Kidney capillary endothelial cell (primary cell): ENCODE results near the gene ZNF879.

Source experiments
- DNase-seq: peaks from one replicate; pipeline ENCODE4 v3.0.0-alpha.2; 2018; ENCODE audit warnings: low spot score

ZNF879 gene

GRCh38 chr5:179008667-179009066 lies 14.9 kb upstream of the ZNF879 start:
- DNase-seq: peak; percentile 1

GRCh38 chr5:179033004-179033580 lies 9.5 kb downstream of the ZNF879 start:
- DNase-seq: no peak

- no peak for DNase-seq
Observed at GRCh38 chr5:179044765-179045164, 21.2 kb downstream of the ZNF879 start.

GRCh38 chr5:179051784-179052183 lies 28.2 kb downstream of the ZNF879 start:
- no peak for DNase-seq

- DNase-seq: no peak
Observed at GRCh38 chr5:179054036-179054785, 30.6 kb downstream of the ZNF879 start.

GRCh38 chr5:179054876-179055275 lies 31.3 kb downstream of the ZNF879 start:
- no peak for DNase-seq

GRCh38 chr5:179055436-179055835 lies 31.8 kb downstream of the ZNF879 start:
- DNase-seq: no peak

GRCh38 chr5:179055841-179056240 lies 32.2 kb downstream of the ZNF879 start:
- DNase-seq: no peak

GRCh38 chr5:179060116-179061008 lies 36.8 kb downstream of the ZNF879 start, which contains the start of gene ZNF354C:
Gene ZNF354C, plus strand, starts transcription at chr5:179060373. Its CDS starts 1,696 bp downstream, at chr5:179062069.
- peak; percentile 81 for DNase-seq

- DNase-seq: no peak
Observed at GRCh38 chr5:179061025-179061424, 37.4 kb downstream of the ZNF879 start.

- no peak for DNase-seq
Observed at GRCh38 chr5:179065703-179066102, 42.1 kb downstream of the ZNF879 start.

GRCh38 chr5:179079165-179079987 lies 55.8 kb downstream of the ZNF879 start:
- DNase-seq: no peak

GRCh38 chr5:179080724-179081123 lies 57.1 kb downstream of the ZNF879 start:
- no peak for DNase-seq
